Eye (tissue), 1 donor: ENCODE measurements around the gene ASCL1.

Experiments used
- DNase-seq: peaks from one replicate; pipeline ENCODE4 v3.0.0-alpha.2; 2015

The ASCL1 gene

DNA sequence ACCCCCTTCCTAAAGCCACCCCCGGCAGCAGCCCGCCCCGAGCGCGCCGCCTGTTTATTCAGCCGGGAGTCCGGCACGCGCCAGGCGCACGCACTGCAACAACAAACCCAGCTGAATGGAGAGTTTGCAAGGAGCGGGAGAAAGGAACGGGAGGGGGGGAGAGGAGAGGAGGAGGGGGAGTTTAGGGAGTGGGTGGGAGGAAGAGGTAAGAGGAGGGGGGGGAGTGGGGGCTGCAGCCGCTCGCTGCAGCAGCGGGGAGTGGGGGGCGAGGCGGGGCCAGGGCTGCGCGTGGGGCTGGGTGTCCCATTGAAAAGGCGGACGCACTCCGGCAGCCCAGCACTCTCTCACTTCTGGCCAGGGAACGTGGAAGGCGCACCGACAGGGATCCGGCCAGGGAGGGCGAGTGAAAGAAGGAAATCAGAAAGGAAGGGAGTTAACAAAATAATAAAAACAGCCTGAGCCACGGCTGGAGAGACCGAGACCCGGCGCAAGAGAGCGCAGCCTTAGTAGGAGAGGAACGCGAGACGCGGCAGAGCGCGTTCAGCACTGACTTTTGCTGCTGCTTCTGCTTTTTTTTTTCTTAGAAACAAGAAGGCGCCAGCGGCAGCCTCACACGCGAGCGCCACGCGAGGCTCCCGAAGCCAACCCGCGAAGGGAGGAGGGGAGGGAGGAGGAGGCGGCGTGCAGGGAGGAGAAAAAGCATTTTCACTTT, at the start of gene ASCL1:
ASCL1 (plus strand) TSS at position 336 of the 712 bp plus-strand sequence. CDS start 571 bp downstream, outside the sequence.
- DNase-seq = peak; percentile 88

DNA sequence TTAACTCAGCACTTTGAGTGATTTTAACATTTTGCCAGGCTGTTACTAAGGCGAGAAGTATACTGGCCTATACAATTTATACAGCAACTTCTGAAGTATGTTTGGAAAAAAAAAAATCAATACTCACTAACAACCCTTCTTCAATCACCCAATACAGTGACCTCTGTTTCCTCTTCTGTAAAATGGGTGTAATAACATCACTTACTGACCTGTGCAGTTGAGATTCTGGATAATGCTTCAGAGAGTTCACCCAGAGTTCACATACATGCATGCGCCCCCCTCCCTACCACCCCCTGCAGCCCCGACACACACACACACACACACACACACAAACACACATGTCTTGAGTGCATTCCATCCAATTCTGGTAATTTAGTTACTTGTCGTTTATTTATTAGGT, 49.6 kb upstream of the ASCL1 start:
- no peak for DNase-seq

DNA sequence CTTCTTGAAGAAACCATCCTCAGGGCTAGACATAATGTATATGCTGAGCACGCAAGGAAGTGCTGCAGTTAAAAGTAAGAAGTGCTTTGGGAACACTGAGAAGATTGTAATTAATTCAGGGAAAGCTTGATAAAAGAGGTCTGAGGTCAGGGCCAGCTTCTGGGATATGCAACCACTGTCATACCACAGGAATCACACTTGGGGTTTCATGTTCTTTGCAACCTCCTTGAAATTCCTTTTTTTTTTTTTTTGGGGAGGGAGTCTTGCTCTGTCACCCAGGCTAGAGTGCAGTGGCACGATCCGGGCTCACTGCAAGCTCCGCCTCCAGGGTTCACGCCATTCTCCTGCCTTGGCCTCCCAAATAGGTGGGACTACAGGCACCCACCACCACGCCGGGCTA, 47.3 kb upstream of the ASCL1 start:
- DNase-seq = no peak

DNA sequence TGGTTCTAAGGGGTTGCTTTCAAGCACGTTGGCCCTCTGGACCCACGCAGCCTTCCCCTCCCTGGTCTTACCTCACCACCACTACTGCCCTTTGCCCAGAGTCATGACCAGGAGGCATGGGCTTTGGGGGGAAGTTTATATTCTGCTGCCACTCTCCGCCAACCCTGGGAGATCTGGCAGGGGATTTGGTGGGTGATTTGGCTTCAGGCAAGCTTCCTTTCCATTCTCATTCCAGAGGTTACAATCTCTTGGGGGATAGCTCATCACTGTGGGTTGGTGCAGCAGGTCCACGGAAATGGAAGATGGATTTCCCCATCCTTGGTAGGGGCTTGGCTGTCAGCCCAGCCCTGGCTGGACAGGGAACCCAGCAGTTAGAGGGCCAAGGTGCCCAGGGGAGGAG, 46.7 kb upstream of the ASCL1 start:
- no peak for DNase-seq

DNA sequence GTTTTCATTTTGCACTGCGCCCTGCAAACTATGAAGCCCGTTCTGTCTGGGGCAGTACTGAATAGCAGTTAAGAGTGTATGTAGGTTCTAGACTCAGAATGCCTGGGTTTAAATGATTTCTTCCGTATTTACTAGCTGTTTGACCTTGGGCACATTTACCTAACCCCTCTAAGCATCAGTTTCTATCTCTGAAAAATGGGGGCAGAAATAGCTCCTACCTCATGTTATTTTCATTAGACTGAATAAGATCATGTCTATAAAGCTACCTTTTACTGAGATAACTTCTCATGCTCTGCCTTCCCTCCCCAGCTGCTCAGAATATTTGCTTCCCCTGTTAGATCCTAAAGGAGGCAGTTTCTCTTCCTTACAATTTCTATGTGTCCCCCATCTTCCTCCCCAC, 46.2 kb upstream of the ASCL1 start:
- DNase-seq = no peak

DNA sequence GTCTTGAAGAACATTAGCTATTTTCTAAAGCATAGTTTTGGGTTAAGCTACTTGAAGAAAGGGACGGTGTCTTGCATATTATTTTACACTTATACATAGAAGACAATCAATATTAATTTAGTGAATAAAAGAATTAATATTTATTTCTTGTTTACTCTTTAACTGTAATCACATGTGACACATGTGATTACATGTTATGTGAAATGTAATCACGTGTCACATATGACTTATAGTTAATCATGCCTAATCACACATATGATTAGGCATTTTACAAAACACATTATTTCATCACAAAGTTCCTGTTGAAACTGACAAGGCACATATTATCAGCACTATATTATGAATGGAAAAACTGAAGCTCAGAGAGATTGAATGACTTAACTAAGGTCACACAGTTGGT, 45.2 kb upstream of the ASCL1 start:
- no peak for DNase-seq

DNA sequence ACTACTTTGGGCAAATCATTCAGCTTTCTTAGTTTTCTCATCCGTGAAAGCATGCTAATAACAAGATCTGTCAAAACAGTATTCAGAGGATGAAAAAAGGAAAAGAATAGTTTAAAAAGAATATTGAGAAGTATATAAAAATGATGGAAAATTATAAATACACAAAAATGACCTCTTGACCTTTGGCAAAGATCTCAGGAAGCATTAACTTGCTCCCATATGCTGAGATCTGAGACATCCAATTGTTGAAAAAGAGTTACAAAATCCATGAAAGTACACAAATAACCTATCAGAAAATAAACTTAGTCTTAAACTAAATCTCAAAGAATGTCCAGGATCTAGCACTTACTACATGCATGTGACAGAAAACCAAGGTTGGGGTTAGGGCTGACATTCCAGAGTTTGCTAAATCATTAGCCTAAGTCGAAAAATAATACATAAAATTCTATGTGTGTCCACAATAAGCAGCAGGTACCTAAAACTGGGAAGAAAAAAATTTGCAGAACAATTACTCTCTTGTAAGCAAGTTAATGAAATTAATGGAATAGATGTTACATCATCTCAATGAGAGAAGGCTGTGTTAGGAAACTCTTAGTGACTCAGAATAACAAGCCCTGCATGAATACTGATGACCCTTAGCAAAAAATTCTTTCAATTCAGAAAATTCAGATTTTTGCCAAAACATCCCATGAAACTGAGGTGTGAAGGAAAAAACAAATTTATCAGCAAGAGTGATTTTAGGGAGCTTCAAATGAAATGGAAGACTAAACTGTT, 43.8 kb upstream of the ASCL1 start:
- no peak for DNase-seq

DNA sequence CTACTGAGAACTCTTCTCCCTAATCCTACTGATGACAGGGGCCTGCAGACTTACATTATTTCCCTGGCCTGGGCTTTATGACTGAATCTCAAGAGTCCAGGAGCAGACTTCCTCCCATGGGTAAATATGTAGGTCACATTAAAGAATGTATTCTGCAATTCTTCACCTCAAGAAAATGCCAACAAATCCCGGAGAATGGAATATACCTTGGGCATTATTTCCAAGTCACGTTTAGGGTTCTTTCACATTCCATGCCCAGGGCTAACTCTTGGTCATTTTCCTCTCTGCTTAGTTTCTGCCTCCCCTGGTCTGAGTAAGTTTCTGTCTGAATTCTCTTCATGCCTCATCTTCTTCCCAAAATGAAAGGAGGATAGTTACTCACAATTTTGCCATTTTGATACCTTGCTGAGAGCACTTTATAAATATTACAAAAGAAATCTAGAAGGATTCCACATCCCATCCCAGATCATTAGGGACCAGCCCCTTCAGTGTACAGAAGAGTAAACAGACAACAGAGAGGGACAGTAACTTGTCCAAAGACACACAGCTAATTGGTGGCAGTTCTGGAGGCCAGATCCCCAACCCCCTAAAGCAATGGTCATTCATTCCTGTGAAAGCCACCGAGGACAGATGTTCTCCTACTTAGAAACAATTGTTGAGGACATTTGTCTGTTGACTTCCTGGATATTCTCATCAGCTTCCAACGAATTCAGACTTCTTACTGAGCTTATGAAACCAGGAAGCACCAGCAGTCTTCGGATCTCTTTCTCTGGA, 41.0 kb upstream of the ASCL1 start:
- no peak for DNase-seq

DNA sequence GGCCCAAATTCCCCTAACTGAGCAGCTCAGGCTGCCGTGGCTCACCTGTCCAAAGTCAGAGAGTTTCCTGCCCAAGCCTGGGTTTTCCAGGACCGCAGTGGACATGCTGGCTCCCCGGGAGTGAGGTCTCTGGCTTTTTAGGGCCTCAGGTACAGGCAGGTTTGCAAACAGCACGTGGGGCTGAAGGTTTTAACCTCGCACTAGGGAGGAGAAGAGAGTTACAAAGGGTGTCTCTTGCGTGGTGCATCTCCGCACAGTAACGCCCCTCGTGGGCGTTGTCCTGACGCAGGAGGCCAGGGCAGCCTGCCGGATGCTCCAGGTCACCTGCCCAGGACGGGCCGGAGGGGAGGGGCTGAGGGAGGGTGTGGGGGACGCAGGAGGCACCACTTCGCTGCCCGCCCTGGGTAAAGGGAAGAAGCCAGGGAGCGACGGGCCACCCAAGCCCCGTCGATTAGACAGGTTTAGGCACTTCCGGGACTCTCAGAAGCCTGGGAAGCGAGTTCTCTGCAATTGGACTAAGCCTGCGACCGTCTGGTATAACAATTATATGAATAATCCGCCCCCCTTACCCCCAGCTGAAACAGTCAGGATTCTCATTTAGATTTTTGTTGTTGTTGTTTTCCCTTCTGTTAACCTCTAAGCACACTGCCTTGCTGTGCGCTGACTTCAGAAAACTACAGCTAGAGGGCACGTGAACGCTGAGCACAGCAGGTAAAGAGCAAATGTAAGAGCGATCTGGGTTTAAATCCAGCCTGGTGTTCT, 40.3 kb upstream of the ASCL1 start, which contains the start of gene PAH:
PAH (minus strand) TSS at position 219 of the 762 bp plus-strand sequence; CDS start at position 105, 114 bp downstream.
- peak; percentile 45 for DNase-seq

DNA sequence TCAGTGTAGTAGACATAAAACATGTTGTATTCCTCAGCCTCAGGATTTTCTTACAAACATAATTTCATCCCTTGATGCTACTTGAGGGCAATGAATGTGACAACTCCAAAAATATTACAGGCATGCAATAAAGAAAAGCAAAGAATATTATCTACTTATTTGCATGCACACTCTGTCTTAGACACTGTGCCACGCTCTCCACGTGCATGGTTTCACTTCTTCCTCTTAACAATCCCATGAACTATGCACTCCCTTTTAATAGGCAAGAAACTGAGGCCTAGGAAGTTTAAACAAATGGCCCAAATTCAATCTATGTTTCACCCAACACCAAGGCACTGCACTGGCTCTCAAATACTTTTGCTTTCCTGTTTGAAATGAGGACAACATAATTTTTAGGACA, 38.6 kb upstream of the ASCL1 start:
- no peak for DNase-seq

DNA sequence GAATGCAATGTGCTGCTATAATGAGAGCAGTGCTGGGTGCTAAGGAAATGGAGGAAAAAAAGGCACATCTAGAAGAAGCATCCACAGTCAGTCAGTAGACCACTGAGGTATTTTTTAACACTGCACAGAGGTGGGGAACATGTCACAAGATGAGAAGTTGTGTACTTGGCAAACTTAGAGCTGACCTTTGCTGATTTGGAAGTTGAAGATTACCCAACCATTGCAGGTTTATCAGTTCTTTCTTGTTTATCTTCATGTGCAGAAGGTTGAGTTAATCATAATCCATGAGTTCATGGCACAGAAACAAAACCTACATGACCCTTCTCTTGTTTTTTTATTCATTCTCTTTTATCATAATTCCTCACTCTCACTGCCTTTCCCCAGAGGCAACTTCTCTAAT, 37.2 kb upstream of the ASCL1 start:
- no peak for DNase-seq

DNA sequence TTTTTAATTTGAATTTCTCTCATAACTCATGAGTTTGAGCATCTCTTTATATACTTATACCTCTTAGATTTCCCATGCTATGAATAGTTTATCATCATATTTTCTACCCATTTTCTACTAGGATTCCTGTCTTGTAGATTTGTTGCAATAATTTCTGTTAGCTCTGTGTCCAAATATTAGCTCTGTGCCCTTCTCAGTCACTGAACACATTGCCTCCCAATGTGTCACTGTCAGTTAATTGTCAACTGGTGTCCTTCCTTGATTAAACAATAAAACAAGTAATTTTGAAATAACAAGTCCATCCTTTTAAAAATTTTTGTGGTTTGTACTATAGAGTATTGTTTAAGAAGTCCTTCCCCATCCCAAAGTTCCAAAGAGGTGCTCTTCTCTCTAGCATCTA, 36.2 kb upstream of the ASCL1 start:
- DNase-seq = no peak

DNA sequence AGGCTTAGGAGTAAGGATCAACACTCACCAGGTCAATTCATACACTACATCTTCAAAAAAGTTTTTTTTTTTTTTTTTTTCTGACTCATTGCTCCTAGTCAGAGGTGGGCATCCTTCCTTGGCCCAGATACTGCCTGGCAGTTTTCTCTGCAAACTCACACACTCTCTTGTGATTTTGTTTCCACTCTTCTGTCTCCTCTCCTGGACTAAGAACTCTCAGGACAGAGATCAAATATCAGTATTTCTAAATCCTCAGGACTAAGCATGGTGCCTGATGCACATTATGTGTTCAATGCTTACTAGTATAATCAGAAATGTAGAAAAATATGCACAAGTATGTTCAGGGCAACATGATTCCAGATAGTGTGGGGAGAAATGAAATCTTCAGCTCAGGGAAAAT, 30.3 kb upstream of the ASCL1 start:
- DNase-seq = no peak

DNA sequence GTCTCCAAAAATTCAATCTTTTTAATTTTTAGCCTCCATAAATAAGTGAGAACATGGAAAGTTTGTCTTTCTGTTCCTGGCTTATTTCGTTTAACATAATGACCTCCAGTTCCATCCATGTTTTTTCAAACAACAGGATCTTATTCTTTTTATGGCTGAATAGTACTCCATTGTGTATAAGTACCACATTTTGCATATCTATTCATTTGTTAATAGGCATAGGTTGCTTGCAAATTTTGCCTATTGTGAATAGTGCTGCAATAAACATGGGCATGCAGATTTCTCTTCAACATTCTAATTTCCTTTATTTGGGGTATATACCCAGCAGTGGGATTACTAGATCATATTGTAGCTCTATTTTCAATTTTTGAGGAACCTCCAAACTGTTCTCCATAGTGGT, 24.3 kb upstream of the ASCL1 start:
- no peak for DNase-seq

DNA sequence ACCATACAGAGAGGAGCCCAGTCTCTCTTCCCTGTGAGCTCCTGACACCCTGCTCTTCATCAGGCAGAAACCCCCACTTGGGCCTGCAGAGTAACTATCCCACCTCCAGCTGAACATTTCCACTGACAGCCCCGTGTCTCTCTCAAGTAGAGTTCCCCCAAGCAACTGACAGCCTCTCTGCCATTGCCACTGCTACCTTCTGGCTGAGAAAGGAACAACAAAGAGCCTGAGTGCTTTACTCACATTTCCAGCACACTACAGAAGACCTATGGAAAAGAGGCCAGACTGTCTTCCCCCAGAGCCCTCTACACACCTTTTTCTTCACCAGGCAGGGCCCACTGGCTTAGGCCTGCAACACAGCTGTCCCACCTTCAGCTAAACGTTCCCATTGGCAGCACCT, 18.4 kb upstream of the ASCL1 start:
- no peak for DNase-seq

DNA sequence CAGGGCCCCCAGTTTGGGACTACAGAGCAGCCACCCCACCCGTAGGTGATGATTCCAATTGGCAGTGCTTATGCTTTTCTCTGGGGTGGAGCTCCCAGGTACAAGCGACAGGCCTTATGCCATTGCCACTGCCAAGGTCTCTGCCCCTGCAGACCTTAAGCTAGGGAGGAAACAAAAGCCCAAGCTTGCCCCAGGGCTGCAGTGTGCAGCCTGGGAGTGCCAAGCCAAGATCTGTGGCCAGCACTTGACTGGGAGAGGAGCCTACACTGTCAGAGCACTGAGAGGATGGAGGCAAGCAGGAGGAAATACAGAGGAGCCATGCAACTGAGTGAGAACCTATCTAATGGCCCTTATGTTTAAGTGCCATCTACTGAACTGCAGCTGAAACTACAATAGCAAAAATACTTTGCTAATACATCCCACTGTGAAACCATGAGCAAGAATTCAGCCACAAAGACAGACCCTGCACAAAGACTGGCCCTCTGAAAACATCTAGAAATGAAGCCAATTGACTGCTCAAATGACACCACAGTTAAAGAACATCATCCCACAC, 17.7 kb upstream of the ASCL1 start:
- no peak for DNase-seq

DNA sequence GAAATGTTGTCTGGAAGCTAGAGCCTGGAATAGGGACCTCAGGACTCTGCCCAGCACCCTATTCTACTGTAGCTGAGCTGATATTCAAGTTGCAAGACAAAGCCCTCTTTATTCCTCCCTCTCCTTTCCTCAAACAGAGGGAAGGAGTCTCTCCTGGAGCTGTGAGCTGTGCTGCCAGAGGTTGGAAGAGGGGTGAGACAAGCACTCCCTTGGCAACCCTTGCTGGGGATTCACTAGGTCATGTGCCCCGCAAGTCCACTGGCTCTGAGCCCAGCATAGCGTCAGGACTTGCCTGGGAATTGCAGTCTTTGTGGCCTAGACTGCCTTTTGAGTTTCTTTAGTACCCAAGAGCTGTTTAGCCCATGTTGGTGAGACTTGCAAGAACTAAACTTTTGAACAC, 11.4 kb upstream of the ASCL1 start:
- no peak for DNase-seq

DNA sequence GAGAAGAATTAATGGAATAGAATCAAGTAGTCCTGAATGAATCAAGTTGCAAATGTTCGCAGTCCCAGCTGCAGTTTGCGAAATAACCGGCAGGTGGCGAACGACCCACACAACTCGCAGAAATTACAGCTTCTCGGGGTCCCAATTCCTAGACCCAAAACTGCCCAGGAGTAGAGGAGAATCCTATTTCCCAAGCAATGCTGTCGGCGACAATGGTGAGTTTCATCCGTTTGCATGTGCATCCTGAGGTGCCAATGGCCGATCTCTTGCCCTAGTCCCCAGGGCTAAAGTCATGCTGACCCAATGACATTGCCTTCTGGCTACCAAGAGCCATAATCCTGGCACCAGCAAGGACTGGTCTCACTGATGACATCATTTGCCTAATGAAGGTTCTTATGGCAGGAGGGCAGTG, 8.5 kb upstream of the ASCL1 start:
- DNase-seq = peak; percentile 90

DNA sequence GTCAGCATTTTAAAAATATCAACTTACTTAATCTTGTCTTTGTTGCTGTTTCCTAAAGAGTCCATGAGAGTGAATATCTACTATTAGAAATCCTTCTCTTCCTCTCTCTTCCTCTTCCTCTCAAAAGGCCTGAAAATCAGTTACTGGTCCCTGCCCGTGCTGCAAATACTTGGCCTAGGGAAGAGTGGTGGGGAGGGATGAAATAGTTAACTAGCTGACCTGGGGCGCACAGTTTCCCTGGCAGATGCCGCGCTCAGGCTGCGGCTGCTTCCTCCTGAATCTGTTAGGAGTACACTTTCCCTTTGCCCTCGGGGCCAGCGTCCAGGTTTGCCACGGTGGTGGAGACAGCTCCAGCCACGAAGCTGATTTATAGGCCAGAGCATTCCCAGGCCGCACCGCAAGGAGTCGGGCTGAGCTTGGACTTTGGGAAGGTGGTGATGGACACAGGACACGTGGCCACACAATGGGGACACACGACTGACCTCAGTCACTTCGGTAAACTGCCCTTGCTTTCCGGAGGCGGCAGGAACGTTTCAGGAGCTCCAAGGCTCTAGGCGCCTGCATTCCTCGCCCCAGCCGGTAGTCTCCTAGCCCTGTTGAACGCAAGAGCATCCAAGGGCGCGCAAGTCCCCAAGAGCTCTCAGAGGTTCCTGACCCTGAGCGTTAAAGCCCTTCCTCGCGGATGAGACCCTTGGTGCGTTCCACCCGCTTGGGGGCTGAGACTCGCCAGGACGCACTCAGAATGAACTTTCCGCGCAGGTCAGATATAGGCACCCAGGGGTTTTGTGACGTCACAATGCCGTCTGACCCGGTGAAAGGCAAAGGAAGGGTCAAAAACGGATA, 7.1 kb upstream of the ASCL1 start:
- DNase-seq = peak; percentile 88

DNA sequence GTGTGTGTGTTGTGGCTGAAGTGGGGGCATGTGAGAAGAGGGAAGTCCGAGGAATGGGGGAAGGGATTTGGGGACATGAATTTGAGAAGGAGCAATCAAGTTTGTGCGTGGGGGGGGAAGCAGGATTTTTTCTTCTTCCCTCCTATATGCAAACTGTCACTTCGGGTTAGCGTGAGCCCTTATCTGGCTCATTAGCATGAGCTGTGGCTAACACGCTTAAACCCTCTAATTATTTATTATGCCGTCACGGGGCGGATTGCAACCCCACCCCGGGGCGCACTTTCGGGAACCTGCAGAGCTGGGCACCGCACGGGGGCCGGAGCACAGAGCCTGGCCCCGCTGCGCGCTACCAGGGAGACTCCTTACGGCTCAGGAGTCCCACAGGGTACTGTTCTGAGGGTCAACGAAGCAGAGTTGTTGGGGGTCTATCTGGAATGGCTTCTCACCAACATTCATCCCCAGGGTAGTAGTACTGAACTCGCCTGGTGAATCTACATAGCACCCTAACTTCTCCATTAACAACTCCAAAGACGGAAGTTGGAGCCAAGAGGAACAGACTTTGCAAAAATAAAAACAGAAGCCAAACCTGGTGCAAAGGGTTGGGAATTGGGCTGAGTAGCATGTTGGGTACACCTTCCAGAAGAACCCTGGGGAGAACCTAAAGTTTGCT, 6.4 kb upstream of the ASCL1 start:
- DNase-seq = peak; percentile 85

DNA sequence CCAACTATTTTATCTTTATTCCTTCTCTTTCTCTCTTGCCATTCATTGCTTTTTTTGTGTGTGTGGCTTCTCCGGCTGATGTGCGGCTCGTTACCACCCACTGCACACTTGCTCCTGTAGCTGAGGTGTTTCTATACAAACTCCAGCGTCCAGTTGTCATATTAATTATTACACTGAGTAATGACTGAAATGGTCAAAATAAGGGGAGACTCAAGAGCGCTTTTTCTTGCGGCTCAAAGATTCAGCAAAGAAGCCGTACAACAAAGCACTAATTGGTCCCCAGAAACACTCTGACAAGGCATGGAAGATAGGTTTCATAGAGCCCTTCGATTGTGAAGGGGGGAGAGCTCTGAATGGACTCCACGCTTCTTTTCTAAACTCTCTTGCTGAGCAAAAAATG, 5.6 kb upstream of the ASCL1 start:
- DNase-seq = peak; percentile 83
